Measurements from ENCODE around the gene OBP2B. TPM values are rescaled to one million over a fixed set of nuclear protein-coding genes. Genes with fewer than 3 reads are reported as not detected.
"Not testable (repeated sequence)": the region's sequence is repeated elsewhere in the genome, so short reads cannot be mapped to it uniquely, and the experiment has no call there.

Gene OBP2B
- not detected for polyA plus RNA-seq (ENCODE audit: insufficient read length)
- long read RNA-seq, donor 1, result 0 reads
- long read RNA-seq, donor 2, partial matches to known transcripts, result 0 of 1 reads
- long read RNA-seq, donor 2, other reads (novel, unspliced or antisense), result 0 of 1 reads
- long read RNA-seq, donor 3, result 0 reads
- long read RNA-seq, donor 4, result 0 reads
- long read RNA-seq, donor 5, result 0 reads
- long read RNA-seq, donor 6, result 0 reads
- long read RNA-seq, donor 7, result 0 reads
- long read RNA-seq, donor 8, result 0 reads

GRCh38 chr9:133208880-133209300, at the start of gene OBP2B:
Gene OBP2B, minus strand, starts transcription at chr9:133209250. Its CDS starts 51 bp downstream, at chr9:133209199.
- DNase-seq, result not testable (repeated sequence)

- no peak for DNase-seq
Measured at GRCh38 chr9:133258061-133259015, 49.3 kb upstream of the OBP2B start.

GRCh38 chr9:133257465-133257956, 48.5 kb upstream of the OBP2B start:
- no peak for DNase-seq

GRCh38 chr9:133256686-133257091, 47.6 kb upstream of the OBP2B start:
- DNase-seq, result no peak

- no peak for DNase-seq
Measured at GRCh38 chr9:133256136-133256461, 47.0 kb upstream of the OBP2B start.

- DNase-seq, result no peak
Measured at GRCh38 chr9:133255371-133256135, 46.5 kb upstream of the OBP2B start.

- DNase-seq, result no peak
Measured at GRCh38 chr9:133254471-133254870, 45.4 kb upstream of the OBP2B start.

- DNase-seq, result no peak
Measured at GRCh38 chr9:133253268-133253667, 44.2 kb upstream of the OBP2B start.

GRCh38 chr9:133252301-133253020, 43.4 kb upstream of the OBP2B start:
- DNase-seq, result no peak

GRCh38 chr9:133251773-133252172, 42.7 kb upstream of the OBP2B start:
- DNase-seq, result no peak

- DNase-seq, result not testable (repeated sequence)
Measured at GRCh38 chr9:133251221-133251620, 42.2 kb upstream of the OBP2B start.

GRCh38 chr9:133250741-133251170, 41.7 kb upstream of the OBP2B start:
- DNase-seq, result no peak

- DNase-seq, result no peak
Measured at GRCh38 chr9:133249337-133249736, 40.3 kb upstream of the OBP2B start.

GRCh38 chr9:133248726-133249295, 39.8 kb upstream of the OBP2B start:
- no peak for DNase-seq

GRCh38 chr9:133247632-133248031, 38.6 kb upstream of the OBP2B start:
- no peak for DNase-seq

GRCh38 chr9:133246991-133247390, 37.9 kb upstream of the OBP2B start:
- DNase-seq, result no peak

GRCh38 chr9:133246562-133246961, 37.5 kb upstream of the OBP2B start:
- DNase-seq, result no peak

GRCh38 chr9:133242991-133243390, 33.9 kb upstream of the OBP2B start:
- DNase-seq, result no peak

- no peak for DNase-seq
Measured at GRCh38 chr9:133242241-133242640, 33.2 kb upstream of the OBP2B start.

GRCh38 chr9:133239533-133240090, 30.6 kb upstream of the OBP2B start:
- no peak for DNase-seq

Data from left kidney (tissue), 8 donors.